ENCODE data around the gene AMIGO3. TPM values are rescaled to one million over a fixed set of nuclear protein-coding genes. Genes with fewer than 3 reads are reported as not detected.

Gene AMIGO3, protein sequence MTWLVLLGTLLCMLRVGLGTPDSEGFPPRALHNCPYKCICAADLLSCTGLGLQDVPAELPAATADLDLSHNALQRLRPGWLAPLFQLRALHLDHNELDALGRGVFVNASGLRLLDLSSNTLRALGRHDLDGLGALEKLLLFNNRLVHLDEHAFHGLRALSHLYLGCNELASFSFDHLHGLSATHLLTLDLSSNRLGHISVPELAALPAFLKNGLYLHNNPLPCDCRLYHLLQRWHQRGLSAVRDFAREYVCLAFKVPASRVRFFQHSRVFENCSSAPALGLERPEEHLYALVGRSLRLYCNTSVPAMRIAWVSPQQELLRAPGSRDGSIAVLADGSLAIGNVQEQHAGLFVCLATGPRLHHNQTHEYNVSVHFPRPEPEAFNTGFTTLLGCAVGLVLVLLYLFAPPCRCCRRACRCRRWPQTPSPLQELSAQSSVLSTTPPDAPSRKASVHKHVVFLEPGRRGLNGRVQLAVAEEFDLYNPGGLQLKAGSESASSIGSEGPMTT
- total RNA-seq: not detected in 2 replicates

DNA sequence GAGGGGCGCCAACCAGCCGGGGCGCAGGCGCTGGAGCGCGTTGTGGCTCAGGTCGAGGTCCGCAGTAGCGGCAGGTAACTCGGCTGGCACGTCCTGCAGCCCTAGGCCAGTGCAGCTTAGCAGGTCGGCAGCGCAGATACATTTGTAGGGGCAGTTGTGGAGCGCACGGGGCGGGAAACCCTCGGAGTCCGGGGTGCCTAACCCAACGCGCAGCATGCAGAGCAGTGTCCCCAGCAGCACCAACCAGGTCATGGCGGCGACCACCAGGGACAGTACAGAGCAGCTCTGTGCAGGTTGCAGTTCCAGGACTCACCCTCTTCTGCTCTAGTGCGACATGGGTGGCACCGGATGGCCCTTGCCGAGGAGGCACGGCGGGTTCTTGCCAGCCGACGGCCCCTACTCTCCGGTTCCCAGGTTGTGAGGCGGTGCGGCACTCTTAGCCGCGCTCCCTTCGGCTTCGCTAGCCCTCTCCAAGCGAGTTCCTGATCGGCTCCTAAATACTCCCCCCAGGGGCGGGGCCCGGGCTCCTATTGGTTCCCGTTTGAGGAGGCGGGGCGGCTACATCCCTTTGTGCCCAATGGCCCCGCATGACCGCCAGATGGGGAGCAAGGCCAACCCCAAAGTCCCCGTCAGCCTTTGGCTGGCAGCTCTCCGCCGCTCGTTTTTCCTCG is at the start of gene AMIGO3:
AMIGO3 (minus strand) TSS at position 471 of the 671 bp plus-strand sequence; CDS start at position 252, 219 bp downstream.
- Histone ChIP-seq H3K36me3 (ENCODE audit: control insufficient read depth, insufficient read depth, low read length) (peaks cover 21% of the 10 kb centered on the region), H3K27me3 (ENCODE audit: control insufficient read depth, insufficient read depth, low read length) (no peaks in the 10 kb centered on the region), H3K4me3 (ENCODE audit: low read depth, low read length) (peak within 1 kb of the TSS; percentile 34)
- TF ChIP-seq, protein P1, sequence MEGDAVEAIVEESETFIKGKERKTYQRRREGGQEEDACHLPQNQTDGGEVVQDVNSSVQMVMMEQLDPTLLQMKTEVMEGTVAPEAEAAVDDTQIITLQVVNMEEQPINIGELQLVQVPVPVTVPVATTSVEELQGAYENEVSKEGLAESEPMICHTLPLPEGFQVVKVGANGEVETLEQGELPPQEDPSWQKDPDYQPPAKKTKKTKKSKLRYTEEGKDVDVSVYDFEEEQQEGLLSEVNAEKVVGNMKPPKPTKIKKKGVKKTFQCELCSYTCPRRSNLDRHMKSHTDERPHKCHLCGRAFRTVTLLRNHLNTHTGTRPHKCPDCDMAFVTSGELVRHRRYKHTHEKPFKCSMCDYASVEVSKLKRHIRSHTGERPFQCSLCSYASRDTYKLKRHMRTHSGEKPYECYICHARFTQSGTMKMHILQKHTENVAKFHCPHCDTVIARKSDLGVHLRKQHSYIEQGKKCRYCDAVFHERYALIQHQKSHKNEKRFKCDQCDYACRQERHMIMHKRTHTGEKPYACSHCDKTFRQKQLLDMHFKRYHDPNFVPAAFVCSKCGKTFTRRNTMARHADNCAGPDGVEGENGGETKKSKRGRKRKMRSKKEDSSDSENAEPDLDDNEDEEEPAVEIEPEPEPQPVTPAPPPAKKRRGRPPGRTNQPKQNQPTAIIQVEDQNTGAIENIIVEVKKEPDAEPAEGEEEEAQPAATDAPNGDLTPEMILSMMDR (IDR thresholded peaks at IDR 0.05; ENCODE audit: insufficient read depth, low read length, severe bottlenecking): peak; percentile 60
- DNase-seq (ENCODE audit: low read depth): peak; percentile 82
- no peak for FAIRE-seq

DNA sequence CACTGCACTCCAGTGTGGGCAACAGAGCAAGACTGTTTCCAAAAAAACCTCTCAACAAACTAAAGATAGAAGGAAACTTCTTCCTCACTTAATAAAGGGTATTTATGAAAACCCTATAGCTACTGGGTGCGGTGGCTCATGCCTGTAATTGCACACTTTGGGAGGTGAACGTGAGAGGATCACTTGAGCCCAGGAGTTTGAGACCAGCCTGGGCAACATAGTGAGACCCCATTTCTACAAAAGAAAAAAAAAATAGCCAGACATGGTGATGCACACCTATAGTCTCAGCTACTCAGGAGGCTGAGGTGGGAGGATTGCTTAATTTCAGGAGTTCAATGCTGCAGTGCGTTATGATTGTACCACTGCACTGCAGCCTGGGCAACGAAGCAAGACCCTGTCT is 44.5 kb upstream of the AMIGO3 start:
- FAIRE-seq: no peak
- no peak for DNase-seq (ENCODE audit: low read depth)
- TF ChIP-seq, protein P1 (IDR thresholded peaks at IDR 0.05; ENCODE audit: insufficient read depth, low read length, severe bottlenecking): no peak
- Histone ChIP-seq H3K4me3 (ENCODE audit: low read depth, low read length) (no peak overlapping the region), H3K36me3 (ENCODE audit: control insufficient read depth, insufficient read depth, low read length) (no peaks in the 10 kb centered on the region), H3K27me3 (ENCODE audit: control insufficient read depth, insufficient read depth, low read length) (no peaks in the 10 kb centered on the region)

DNA sequence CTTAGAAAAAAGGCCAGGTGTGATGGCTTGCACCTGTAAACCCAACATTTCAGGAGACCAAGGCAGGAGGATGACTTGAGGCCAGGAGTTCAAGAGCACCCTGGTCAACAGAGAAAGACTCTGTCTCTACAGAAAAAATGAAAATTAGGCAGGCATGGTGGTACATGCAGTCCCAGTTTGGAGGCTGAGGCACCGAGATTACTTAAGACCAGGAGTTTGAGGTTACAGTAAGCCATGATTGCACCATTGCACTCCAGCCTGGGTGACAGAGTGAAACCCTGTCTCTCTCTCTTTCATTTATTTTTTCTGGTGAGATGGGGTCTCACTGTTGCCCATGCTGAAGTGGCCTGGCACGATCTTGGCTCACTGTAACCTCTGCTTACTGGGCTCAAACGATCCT is 42.2 kb upstream of the AMIGO3 start:
- Histone ChIP-seq H3K27me3 (ENCODE audit: control insufficient read depth, insufficient read depth, low read length) (no peaks in the 10 kb centered on the region), H3K4me3 (ENCODE audit: low read depth, low read length) (no peak overlapping the region), H3K36me3 (ENCODE audit: control insufficient read depth, insufficient read depth, low read length) (no peaks in the 10 kb centered on the region)
- TF ChIP-seq, protein P1 (IDR thresholded peaks at IDR 0.05; ENCODE audit: insufficient read depth, low read length, severe bottlenecking): no peak
- FAIRE-seq: no peak
- no peak for DNase-seq (ENCODE audit: low read depth)

DNA sequence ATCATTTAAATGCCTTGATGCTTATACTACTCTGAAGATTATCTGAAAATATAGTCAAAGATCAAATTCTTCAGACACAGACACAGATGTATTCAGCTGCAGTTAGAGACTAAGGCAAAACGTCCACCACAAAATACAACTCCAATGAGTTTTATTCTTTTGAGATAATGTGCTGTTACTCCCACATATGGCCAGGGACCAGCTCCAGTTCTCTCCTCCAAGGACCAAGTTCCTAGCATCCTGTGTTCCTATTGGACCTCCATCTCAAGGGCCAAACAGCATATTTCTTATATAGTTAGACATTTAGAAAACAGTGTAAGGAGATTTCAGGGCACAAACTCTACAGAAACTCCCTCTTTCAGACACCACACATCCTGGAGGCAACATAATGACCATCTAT is 39.7 kb upstream of the AMIGO3 start:
- TF ChIP-seq, protein P1 (IDR thresholded peaks at IDR 0.05; ENCODE audit: insufficient read depth, low read length, severe bottlenecking): no peak
- DNase-seq (ENCODE audit: low read depth) (no peak), FAIRE-seq (no peak)
- H3K4me3 ChIP-seq (ENCODE audit: low read depth, low read length): no peak overlapping the region
- no peaks in the 10 kb centered on the region for H3K27me3 ChIP-seq (ENCODE audit: control insufficient read depth, insufficient read depth, low read length)
- no peaks in the 10 kb centered on the region for H3K36me3 ChIP-seq (ENCODE audit: control insufficient read depth, insufficient read depth, low read length)

DNA sequence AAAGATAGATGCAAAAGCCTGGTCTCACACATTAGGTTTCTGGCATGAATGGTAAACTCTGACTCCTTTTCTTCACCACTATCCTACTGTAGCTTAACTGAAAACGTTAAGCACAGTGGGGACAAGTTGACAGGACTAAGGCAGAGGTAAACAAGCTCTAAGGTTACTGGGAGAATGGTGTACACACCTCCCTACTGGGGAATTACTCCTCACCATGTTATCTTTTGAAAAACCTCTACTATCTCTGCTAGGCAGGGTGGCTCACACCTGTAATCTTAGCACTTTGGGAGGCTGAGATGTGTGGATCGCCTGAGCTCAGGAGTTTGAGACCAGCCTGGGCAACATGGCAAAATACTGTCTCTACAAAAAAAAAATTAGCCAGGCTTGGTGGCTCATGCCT is 37.7 kb upstream of the AMIGO3 start:
- DNase-seq (ENCODE audit: low read depth): no peak
- TF ChIP-seq, protein P1 (IDR thresholded peaks at IDR 0.05; ENCODE audit: insufficient read depth, low read length, severe bottlenecking): no peak
- no peaks in the 10 kb centered on the region for H3K36me3 ChIP-seq (ENCODE audit: control insufficient read depth, insufficient read depth, low read length)
- H3K27me3 ChIP-seq (ENCODE audit: control insufficient read depth, insufficient read depth, low read length): no peaks in the 10 kb centered on the region
- H3K4me3 ChIP-seq (ENCODE audit: low read depth, low read length): no peak overlapping the region
- FAIRE-seq: no peak

Measured in bronchial epithelial cell (primary cell).